MM.1S (cell line): ENCODE measurements around the gene VAV3.

ENCODE experiments used
- DNase-seq: peaks from one replicate; pipeline ENCODE4 v3.0.0-alpha.2; 2015
- H2AFZ ChIP-seq: fragments of 300-600 bp; sonication (generic); 2 replicates; pipeline ENCODE4 v1.6.0; 2016; ENCODE audit warnings: antibody characterized with exemption, low read length
- H3F3A ChIP-seq: fragments of 300-600 bp; sonication (generic); 2 replicates; pipeline ENCODE4 v1.6.1; 2016; ENCODE audit warnings: mild to moderate bottlenecking, antibody characterized with exemption, low read length, moderate library complexity, mixed read lengths; ENCODE audit not compliant: insufficient read depth
- H3K27ac ChIP-seq: fragments of 300-600 bp; sonication (generic); 2 replicates; pipeline ENCODE4 v1.5.1; 2016; ENCODE audit warnings: mild to moderate bottlenecking, low read length
- H3K27me3 ChIP-seq: fragments of 300-600 bp; sonication (generic); replicated peaks from 2 replicates; pipeline ENCODE4 v1.6.0; 2016; ENCODE audit warnings: low read length; ENCODE audit not compliant: insufficient read depth
- H3K36me3 ChIP-seq: fragments of 300-600 bp; sonication (generic); replicated peaks from 2 replicates; pipeline ENCODE4 v1.6.1; 2016; ENCODE audit warnings: mild to moderate bottlenecking, low read length, mixed read lengths; ENCODE audit not compliant: insufficient read depth
- H3K4me1 ChIP-seq: fragments of 300-600 bp; sonication (generic); 2 replicates; pipeline ENCODE4 v1.6.1; 2016; ENCODE audit warnings: low read length, mixed read lengths
- H3K4me2 ChIP-seq: fragments of 300-600 bp; sonication (generic); 2 replicates; pipeline ENCODE4 v1.6.0; 2016; ENCODE audit warnings: low read depth, low read length
- H3K4me3 ChIP-seq: fragments of 300-600 bp; sonication (generic); 2 replicates; pipeline ENCODE4 v1.5.1; 2016; ENCODE audit warnings: low read length, mixed read lengths
- H3K79me2 ChIP-seq: fragments of 300-600 bp; sonication (generic); 2 replicates; pipeline ENCODE4 v1.6.1; 2016; ENCODE audit warnings: mixed run types, low read length, mixed read lengths
- H3K9ac ChIP-seq: fragments of 300-600 bp; sonication (generic); 2 replicates; pipeline ENCODE4 v1.6.1; 2016; ENCODE audit warnings: low read length, mixed read lengths
- H3K9me2 ChIP-seq: fragments of 300-600 bp; sonication (generic); replicated peaks from 2 replicates; pipeline ENCODE4 v1.6.1; 2016; ENCODE audit warnings: mild to moderate bottlenecking, low read length, mixed read lengths; ENCODE audit not compliant: insufficient read depth
- H3K9me3 ChIP-seq: fragments of 300-600 bp; sonication (generic); replicated peaks from 2 replicates; pipeline ENCODE4 v1.6.1; 2016; ENCODE audit warnings: mild to moderate bottlenecking, low read length, mixed read lengths; ENCODE audit not compliant: insufficient read depth
- H4K20me1 ChIP-seq: fragments of 300-600 bp; sonication (generic); 2 replicates; pipeline ENCODE4 v1.6.1; 2016; ENCODE audit warnings: mild to moderate bottlenecking, low read length, moderate library complexity, mixed read lengths; ENCODE audit not compliant: insufficient read depth
- CTCF ChIP-seq: fragments of 300-600 bp; sonication (generic); IDR thresholded peaks from 2 replicates; pipeline ENCODE4 v1.5.1; 2016; ENCODE audit warnings: antibody characterized with exemption, low read length, mixed read lengths
- EZH2 ChIP-seq: fragments of 300-600 bp; sonication (generic); optimal IDR thresholded peaks from 2 replicates; pipeline ENCODE3; 2017; ENCODE audit warnings: low read depth, mild to moderate bottlenecking, antibody characterized with exemption, low read length, mixed read lengths
- EZH2phosphoT487 ChIP-seq: fragments of 300-600 bp; sonication (generic); IDR thresholded peaks from 2 replicates; pipeline ENCODE4 v1.6.1; 2018; ENCODE audit warnings: antibody characterized with exemption, low read length

VAV3 gene

GRCh38 chr1:107643766-107644165 lies 321.2 kb downstream of the VAV3 start:
- H3K4me2 ChIP-seq, result no peak overlapping the region
- no peak overlapping the region for H3K27ac ChIP-seq
- H3K79me2 ChIP-seq, result no peaks in the 10 kb centered on the region
- no peak for DNase-seq
- H3K4me1 ChIP-seq, result no peaks in the 10 kb centered on the region
- no peak overlapping the region for H3K9ac ChIP-seq
- TF ChIP-seq EZH2 (no peak), CTCF (no peak), EZH2phosphoT487 (no peak)
- H3F3A ChIP-seq, result no peaks in the 10 kb centered on the region
- H3K4me3 ChIP-seq, result no peak overlapping the region
- H3K9me3 ChIP-seq, result no peaks in the 10 kb centered on the region
- H3K9me2 ChIP-seq, result no peaks in the 10 kb centered on the region
- no peaks in the 10 kb centered on the region for H3K36me3 ChIP-seq
- no peaks in the 10 kb centered on the region for H4K20me1 ChIP-seq
- H2AFZ ChIP-seq, result no peak overlapping the region
- no peaks in the 10 kb centered on the region for H3K27me3 ChIP-seq

DNA sequence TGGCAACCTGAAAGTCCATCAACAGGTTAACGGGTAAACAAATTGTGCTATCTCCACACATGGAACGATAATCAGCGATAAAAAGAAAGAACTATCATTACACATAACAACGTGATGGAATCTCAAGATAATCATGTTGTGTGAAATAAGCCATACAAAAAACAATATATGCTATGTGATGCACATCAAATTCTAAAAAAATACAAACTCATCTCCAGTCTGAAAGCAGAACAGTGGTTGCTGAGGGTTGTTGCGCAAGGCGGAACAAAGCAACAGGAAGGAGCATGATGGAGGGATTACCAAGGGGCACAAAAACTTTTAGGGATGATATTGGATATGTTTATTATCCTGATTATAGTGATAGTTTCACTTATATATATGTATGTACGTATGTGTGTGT lies 324.8 kb downstream of the VAV3 start:
- no peak overlapping the region for H2AFZ ChIP-seq
- DNase-seq, result no peak
- no peaks in the 10 kb centered on the region for H3K36me3 ChIP-seq
- H3K27me3 ChIP-seq, result no peaks in the 10 kb centered on the region
- no peak overlapping the region for H3K4me2 ChIP-seq
- TF ChIP-seq EZH2 (no peak), EZH2phosphoT487 (no peak)
- H3K4me3 ChIP-seq, result no peak overlapping the region
- H3K9ac ChIP-seq, result no peak overlapping the region
- H3K27ac ChIP-seq, result no peak overlapping the region
- H4K20me1 ChIP-seq, result no peaks in the 10 kb centered on the region
- H3K4me1 ChIP-seq, result no peaks in the 10 kb centered on the region
- no peaks in the 10 kb centered on the region for H3K79me2 ChIP-seq
- H3K9me3 ChIP-seq, result no peaks in the 10 kb centered on the region
- H3K9me2 ChIP-seq, result no peaks in the 10 kb centered on the region
- no peaks in the 10 kb centered on the region for H3F3A ChIP-seq

- H3K4me3 ChIP-seq, result no peak overlapping the region
- H3K27ac ChIP-seq, result no peak overlapping the region
- H4K20me1 ChIP-seq, result no peaks in the 10 kb centered on the region
- no peaks in the 10 kb centered on the region for H3K9me2 ChIP-seq
- H3K9me3 ChIP-seq, result no peaks in the 10 kb centered on the region
- H3K4me2 ChIP-seq, result no peak overlapping the region
- no peak for TF ChIP-seq EZH2phosphoT487
- TF ChIP-seq EZH2, result no peak
- no peak for TF ChIP-seq CTCF
- no peak for DNase-seq
- H3K36me3 ChIP-seq, result no peaks in the 10 kb centered on the region
- no peak overlapping the region for H3K9ac ChIP-seq
- H3F3A ChIP-seq, result no peaks in the 10 kb centered on the region
- no peaks in the 10 kb centered on the region for H3K4me1 ChIP-seq
- H3K79me2 ChIP-seq, result no peaks in the 10 kb centered on the region
- H3K27me3 ChIP-seq, result no peaks in the 10 kb centered on the region
- no peak overlapping the region for H2AFZ ChIP-seq
Observed at GRCh38 chr1:107637101-107637500, 327.9 kb downstream of the VAV3 start.

DNA sequence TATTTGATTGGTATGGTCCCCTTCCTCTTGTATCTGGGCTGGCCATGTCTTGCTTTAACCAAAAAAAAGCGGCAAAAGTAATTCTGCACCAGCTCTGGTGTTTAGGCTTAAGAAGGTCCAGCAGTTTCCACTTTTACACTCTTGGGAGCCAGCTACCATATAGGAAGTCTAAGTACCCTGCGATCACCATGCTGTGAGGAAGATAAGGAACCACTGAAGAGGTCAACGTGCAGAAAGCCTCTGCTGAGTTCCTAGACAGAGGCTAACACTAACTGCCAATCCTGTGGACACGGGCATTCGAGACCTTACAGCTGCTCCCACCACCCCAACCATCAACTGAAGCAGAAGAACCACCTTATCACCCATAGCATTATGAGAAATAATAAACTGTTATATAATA lies 331.4 kb downstream of the VAV3 start:
- Histone ChIP-seq H4K20me1 (no peaks in the 10 kb centered on the region), H3K4me1 (no peaks in the 10 kb centered on the region), H3K27ac (no peak overlapping the region), H3K27me3 (no peaks in the 10 kb centered on the region), H3K4me2 (no peak overlapping the region), H2AFZ (no peak overlapping the region), H3F3A (no peaks in the 10 kb centered on the region), H3K9me2 (no peaks in the 10 kb centered on the region), H3K9me3 (no peaks in the 10 kb centered on the region), H3K36me3 (no peaks in the 10 kb centered on the region), H3K4me3 (no peak overlapping the region), H3K79me2 (no peaks in the 10 kb centered on the region), H3K9ac (no peak overlapping the region)
- no peak for DNase-seq
- TF ChIP-seq EZH2 (no peak), CTCF (no peak), EZH2phosphoT487 (no peak)
